Inferior parietal cortex (tissue), 1 donor: ENCODE results near the gene PRKCG.
"Not testable (repeated sequence)": the region's sequence is repeated elsewhere in the genome, so short reads cannot be mapped to it uniquely, and the experiment has no call there.

Source experiments
- DNase-seq: peaks from one replicate; pipeline ENCODE4 v3.0.0-alpha.2; 2016; ENCODE audit errors: extremely low spot score

Gene PRKCG

DNA sequence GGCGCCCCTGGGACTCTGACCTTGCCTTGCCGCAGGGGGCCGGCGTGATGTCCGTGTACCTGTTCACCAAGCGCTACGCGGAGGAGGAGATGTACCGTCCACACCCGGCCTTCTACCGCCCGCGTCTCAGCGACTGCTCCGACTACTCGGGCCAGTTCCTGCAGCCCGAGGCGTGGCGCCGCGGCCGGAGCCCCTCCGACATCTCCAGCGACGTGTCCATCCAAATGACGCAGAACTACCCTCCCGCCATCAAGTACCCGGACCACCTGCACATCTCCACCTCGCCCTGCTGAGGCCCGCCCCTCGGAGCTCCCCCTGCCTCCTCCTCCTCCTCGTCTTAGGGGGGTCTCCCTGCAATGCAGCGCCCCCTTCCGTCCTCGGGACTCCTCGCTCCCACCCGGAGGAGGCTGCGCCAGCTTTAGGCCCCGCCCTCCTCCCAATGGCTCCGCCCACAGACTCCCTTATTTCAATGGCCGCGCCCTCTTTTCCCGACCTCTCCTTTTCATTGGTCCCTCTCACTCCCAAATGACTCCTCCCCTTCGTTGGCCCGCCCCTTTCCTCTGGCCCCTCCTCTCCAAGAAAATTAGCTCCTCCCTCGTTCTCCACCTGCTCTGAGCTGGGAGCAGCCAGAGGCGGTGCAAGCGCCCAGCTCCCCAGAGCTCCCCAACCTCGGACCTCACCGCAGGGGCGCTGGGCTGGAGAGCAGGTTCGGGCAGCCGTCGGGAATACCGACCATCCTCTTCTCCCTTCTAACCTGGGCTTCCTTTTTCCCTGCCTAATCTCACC, 60.2 kb downstream of the PRKCG start:
- DNase-seq, result no peak

DNA sequence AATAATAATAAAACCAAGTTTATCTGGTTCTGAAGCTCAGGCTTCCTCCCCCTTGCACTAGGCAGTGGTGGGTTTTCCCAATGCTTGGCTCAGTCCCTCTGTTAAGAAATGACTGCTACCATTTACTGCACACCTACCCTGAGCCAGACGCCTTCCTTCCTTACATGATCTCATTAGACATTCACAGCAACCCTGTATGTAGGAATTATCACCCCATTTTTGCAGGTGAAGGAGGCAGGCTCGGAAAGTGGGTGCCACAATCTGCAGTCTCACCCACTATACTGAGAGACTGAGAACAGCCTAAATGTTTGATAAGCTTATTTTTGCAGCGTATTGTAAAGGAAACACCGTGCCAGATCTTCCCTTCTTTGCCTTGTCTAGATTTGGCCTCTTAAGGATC, 62.4 kb downstream of the PRKCG start:
- DNase-seq, result no peak

DNA sequence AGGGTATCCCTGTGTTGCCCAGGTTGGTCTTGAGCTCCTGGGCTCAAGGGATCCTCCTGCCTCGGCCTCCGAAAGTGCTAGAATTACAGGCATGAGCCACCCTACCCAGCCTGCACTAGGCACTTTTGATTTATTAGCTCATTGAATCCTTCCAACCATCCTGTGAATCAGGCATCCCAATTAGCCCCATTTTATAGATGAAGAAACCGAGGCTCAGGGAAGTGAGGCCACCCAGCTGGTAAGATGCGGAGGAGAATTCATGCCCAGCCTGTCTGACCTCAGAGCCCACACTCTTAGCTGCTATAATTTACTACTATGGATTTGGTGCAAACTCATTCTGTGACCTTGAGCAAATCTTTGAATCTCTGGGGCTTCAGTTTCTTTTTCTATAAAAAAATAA, 62.9 kb downstream of the PRKCG start:
- no peak for DNase-seq

DNA sequence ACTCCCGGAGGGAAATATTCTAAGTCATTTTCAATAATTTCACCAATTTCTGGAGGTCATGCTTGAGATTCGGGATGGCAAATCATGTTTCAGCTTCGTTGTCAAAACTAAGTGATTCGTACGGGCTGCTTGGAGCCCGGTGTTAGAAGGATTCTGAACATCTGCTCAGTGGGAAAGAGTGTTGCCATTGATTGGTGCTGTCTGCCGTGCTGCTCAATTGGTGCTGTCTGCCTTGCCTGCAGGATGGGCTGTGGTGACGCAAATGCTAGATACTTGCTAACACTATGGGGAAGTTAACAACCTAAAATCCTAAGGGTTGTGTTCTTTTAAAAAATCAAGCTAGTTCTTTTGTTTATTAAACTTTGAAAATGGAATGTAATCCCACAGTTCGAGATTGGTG, 63.4 kb downstream of the PRKCG start:
- peak; percentile 49 for DNase-seq

DNA sequence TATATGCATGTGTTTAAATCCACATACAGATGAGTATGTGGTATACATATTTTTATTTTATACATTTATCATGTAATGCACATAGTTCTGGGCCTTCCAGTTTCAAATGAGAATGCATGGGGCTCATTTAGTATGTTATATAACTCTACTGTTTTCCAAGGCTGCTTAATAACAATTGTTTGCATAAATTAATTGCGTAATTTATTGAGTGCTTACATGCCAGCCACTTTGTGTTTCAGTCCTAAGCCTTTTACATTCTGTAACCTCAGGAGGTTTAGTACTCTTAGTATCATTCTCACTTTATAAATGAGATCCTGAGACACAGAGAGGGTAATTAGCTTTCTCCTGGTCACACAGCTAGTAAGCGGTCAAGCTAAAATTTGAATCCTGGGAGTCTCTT, 64.0 kb downstream of the PRKCG start:
- DNase-seq, result no peak

DNA sequence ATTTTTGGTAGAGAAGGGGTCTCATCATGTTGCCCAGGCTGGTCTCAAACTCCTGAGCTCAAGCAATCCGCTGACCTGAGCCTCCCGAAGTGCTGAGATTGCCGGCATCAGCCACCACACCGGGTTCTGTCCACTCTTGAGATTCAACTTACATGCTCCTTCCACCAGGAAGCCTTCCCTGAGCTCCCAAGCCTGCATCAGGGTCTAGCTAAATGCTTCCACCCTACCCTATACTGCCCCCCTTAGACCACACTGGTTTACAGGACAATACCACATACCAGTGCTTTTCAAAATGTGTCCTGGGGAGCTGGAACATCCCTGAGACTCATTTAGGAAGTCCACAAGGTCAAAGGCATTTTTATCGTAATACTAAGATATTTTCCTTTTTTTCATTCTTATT, 65.6 kb downstream of the PRKCG start:
- no peak for DNase-seq

DNA sequence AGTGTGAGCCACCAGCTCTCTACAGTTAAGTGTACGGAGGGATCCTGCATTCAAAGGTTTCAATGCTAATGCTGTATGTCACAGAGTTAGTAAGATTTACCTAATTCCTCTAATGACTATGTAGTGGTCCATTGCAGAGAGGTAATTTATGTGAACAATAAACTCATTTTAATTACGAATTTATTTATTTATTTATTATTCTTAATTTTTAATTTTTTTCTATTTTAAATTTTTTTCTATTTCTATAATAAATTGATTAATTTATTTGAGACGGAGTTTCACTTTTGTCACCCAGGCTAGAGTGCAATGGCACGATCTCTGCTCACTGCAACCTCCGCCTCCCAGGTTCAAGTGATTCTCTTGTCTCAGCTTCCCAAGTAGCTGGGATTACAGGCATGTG, 66.6 kb downstream of the PRKCG start:
- DNase-seq, result not testable (repeated sequence)

DNA sequence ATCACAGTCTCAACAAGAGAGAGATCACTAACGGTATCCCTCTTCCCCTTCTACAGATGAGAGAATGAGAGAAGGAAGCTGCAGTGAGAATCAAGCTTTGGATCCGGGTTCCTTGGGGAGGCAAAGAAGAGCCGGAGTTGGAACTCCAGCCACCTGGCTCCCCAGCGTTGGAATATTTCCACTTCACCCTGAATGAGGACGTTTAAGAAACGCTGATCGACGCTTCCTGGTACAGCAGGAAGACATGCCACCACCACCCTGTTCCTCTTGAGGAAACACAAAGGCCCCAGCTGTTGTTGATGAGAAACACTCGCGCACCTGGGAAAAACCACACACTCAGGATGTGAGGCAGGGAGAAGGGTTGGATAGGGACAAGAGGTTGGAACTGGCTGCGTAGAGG, 69.4 kb downstream of the PRKCG start:
- no peak for DNase-seq

DNA sequence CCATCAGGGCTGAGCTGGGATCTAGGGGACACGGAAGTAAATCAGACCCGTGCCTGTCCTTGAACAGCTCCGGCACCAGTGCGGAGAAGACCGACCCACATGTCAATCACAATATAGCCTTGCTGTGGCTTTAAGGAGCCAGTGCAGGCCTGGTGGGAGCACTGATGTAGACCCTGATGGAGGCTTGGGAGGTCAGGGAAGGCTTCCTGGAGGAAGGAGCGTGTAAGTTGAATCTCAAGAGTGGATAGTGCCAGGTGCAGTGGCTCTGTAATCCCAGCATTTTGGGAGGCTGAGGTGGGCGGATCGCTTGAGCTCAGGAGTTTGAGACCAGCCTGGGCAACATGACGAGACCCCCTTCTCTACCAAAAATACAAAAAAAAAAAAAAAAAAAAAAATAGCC, 70.0 kb downstream of the PRKCG start:
- no peak for DNase-seq

DNA sequence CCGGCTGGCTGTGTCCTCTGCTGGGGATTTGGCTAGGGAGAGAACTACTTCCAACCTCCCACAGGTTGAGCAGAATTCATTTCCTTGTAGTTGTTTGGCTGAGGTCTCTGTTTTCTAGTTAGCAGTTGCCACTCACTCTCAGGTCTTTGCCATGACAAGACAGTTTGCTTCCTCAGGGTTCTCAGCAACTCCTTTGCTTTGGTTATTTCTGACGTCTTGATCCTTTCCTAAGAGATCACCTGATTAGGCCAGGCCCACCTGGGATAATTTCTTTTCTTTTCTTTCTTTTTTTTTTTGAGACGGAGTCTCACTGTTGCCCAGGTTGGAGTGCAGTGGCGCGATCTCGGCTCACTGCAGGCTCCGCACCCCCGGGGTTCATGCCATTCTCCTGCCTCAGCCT, 71.4 kb downstream of the PRKCG start:
- no peak for DNase-seq
